K562 (cell line): ENCODE data around the gene APCDD1. TPM values are rescaled to one million over a fixed set of nuclear protein-coding genes. Genes with fewer than 3 reads are reported as not detected.

Source experiments
- ATAC-seq: fragments of 200-7000 bp; cut with Tn5 transposase; 3 replicates; pipeline ENCODE4 v1.9.1; 2020; ENCODE audit warnings: moderate library complexity
- BruUV-seq: library from RNA; stranded (reverse); fragments of 400-500 nt; replicated peaks from 2 replicates; lab custom pipeline; 2021; lab: Mats Ljungman, UMichigan
- CTCF ChIA-PET: fragments of 300-600 bp; formaldehyde crosslinking; extraction: SDS; loops from one replicate; lab custom pipeline; 2021; ENCODE audit warnings: low intra/inter-chr PET ratio; lab: Yijun Ruan, JAX
- POLR2A ChIA-PET: fragments of 300-600, 350-650 bp; sonication (Branson Sonifier 250); formaldehyde crosslinking; extraction: SDS; loops from one replicate; lab custom pipeline; 2021; ENCODE audit warnings: antibody characterized with exemption, inconsistent platforms; lab: Yijun Ruan, JAX
- DNase-seq, 4 experiments: peaks; one replicate each; pipeline versions ENCODE4 v3.0.0 to v3.0.0-alpha.2; 2011 to 2018; ENCODE audit warnings: low spot score in 3 of 4, mixed read lengths in 3 of 4; ENCODE audit errors: extremely low read depth in 1 of 4
- FAIRE-seq: peaks from 2 replicates; lab custom pipeline; 2011; peaks lifted over from hg19 to GRCh38; lab: Jason Lieb, UNC
- H2AFZ ChIP-seq: 2 replicates; pipeline ENCODE4 v1.6.0; 2011; ENCODE audit warnings: low read depth, low read length, control low read depth, inconsistent platforms
- H3K27ac ChIP-seq: fragments of 200-600 bp; 3 replicates; pipeline ENCODE4 v1.8.0; 2011; ENCODE audit warnings: low read depth, mild to moderate bottlenecking, control low read depth, inconsistent platforms, low read length, moderate library complexity, mixed read lengths; ENCODE audit errors: extremely low read depth
- H3K27me3 ChIP-seq, 2 experiments: fragments of 300-600 bp in 1 of 2; 2 replicates in 1 of 2; 3 replicates in 1 of 2; pipeline versions ENCODE4 v1.6.0 to v1.8.0; 2011; ENCODE audit warnings: inconsistent platforms in 2 of 2, low read length in 2 of 2, mild to moderate bottlenecking in 1 of 2, mixed read lengths in 1 of 2, moderate library complexity in 1 of 2; ENCODE audit not compliant: control insufficient read depth in 2 of 2, insufficient read depth in 2 of 2
- H3K36me3 ChIP-seq: fragments of 300-600 bp; 3 replicates; pipeline ENCODE4 v1.8.0; 2011; ENCODE audit warnings: mild to moderate bottlenecking, low read length, inconsistent platforms; ENCODE audit not compliant: control insufficient read depth, insufficient read depth
- H3K4me1 ChIP-seq, 2 experiments: fragments of 200-600 bp in 1 of 2; replicated peaks in 1 of 2; 2 replicates in 1 of 2; 3 replicates in 1 of 2; pipeline versions ENCODE4 v1.5.1 to v1.8.0; 2011; ENCODE audit warnings: inconsistent platforms in 2 of 2, low read length in 2 of 2, mild to moderate bottlenecking in 1 of 2, mixed read lengths in 1 of 2, moderate library complexity in 1 of 2; ENCODE audit not compliant: control insufficient read depth in 2 of 2, insufficient read depth in 2 of 2
- H3K4me2 ChIP-seq: 2 replicates; pipeline ENCODE4 v1.6.1; 2011; ENCODE audit warnings: low read length, control low read depth, inconsistent platforms, mixed read lengths; ENCODE audit not compliant: insufficient read depth
- H3K4me3 ChIP-seq: fragments of 200-600 bp; sonication (generic), shearing (Covaris generic); 2 replicates; pipeline ENCODE4 v1.5.1; 2016; ENCODE audit warnings: control low read depth, inconsistent platforms
- H3K79me2 ChIP-seq: fragments of 200-600 bp; 3 replicates; pipeline ENCODE4 v1.8.0; 2011; ENCODE audit warnings: low read length, inconsistent platforms; ENCODE audit not compliant: control insufficient read depth, insufficient read depth
- H3K9ac ChIP-seq, 2 experiments: 2 replicates each; pipeline versions ENCODE4 v1.6.0 to v1.6.1; 2011; ENCODE audit warnings: low read depth in 2 of 2, low read length in 2 of 2, control low read depth in 1 of 2, inconsistent platforms in 1 of 2, mild to moderate bottlenecking in 1 of 2, mixed read lengths in 1 of 2; ENCODE audit not compliant: insufficient read depth in 1 of 2
- H3K9me1 ChIP-seq: one replicate; pipeline ENCODE4 v1.6.0; 2011; ENCODE audit warnings: inconsistent platforms, mild to moderate bottlenecking, low read length, moderate library complexity; ENCODE audit not compliant: control insufficient read depth, insufficient read depth
- H3K9me3 ChIP-seq: replicated peaks from 2 replicates; pipeline ENCODE4 v1.5.1; 2011; ENCODE audit warnings: low read depth, low read length, inconsistent platforms; ENCODE audit not compliant: control insufficient read depth, insufficient read depth
- H4K20me1 ChIP-seq: replicated peaks from 2 replicates; pipeline ENCODE4 v1.6.1; 2011; ENCODE audit warnings: low read length, inconsistent platforms, mixed read lengths; ENCODE audit not compliant: control insufficient read depth, insufficient read depth
- ATF4 ChIP-seq: fragments of 450-650 bp; formaldehyde crosslinking; IDR thresholded peaks from 2 replicates; pipeline ENCODE4 v1.4.0; 2022; ENCODE audit warnings: mild to moderate bottlenecking, moderate library complexity
- CCNT2 ChIP-seq: IDR thresholded peaks from 2 replicates; pipeline ENCODE4 v1.6.1; 2011; ENCODE audit warnings: borderline replicate concordance, low read depth, mild to moderate bottlenecking, moderate library complexity, mixed read lengths, low read length; ENCODE audit not compliant: insufficient read length; ENCODE audit errors: extremely low read depth
- COPS2 ChIP-seq: fragments of 450-650 bp; conservative IDR thresholded peaks from 2 replicates; pipeline ENCODE4 v1.6.1; 2016; ENCODE audit warnings: mild to moderate bottlenecking, moderate library complexity
- E2F5 ChIP-seq: sonication (generic); formaldehyde crosslinking; IDR thresholded peaks from 2 replicates; pipeline ENCODE4 v1.8.0; 2022; ENCODE audit warnings: mild to moderate bottlenecking, missing genetic modification reagents
- STAG1 ChIP-seq: sonication (generic); formaldehyde crosslinking; IDR thresholded peaks from 2 replicates; pipeline ENCODE4 v1.5.0; 2020; ENCODE audit warnings: missing genetic modification reagents, borderline replicate concordance
- STAT6 ChIP-seq: sonication (generic); formaldehyde crosslinking; IDR thresholded peaks from 2 replicates; pipeline ENCODE4 v1.8.1; 2023; ENCODE audit warnings: mild to moderate bottlenecking, missing genetic modification reagents
- TCF3 ChIP-seq: sonication (generic); formaldehyde crosslinking; IDR thresholded peaks from 2 replicates; pipeline ENCODE4 v1.4.0; 2020; ENCODE audit warnings: mild to moderate bottlenecking, missing genetic modification reagents
- TRIM24 ChIP-seq, 2 experiments: fragments of 450-650 bp; IDR thresholded peaks; 2 replicates each; pipeline ENCODE4 v1.6.1; 2016
- YY1 ChIP-seq, 3 experiments: IDR thresholded peaks; 2 replicates each; pipeline ENCODE4 v1.6.1; 2011; ENCODE audit warnings: low read length in 2 of 3, mild to moderate bottlenecking in 2 of 3, moderate library complexity in 2 of 3, borderline replicate concordance in 1 of 3, control low read depth in 1 of 3, low read depth in 1 of 3; ENCODE audit not compliant: insufficient read depth in 3 of 3, insufficient replicate concordance in 2 of 3, control insufficient read depth in 1 of 3, insufficient read length in 1 of 3; ENCODE audit errors: extremely low read depth in 1 of 3
- ZKSCAN1 ChIP-seq: fragments of 150-350 bp; IDR thresholded peaks from 2 replicates; pipeline ENCODE4 v1.6.1; 2016; ENCODE audit warnings: low read depth, low read length
- ZNF217 ChIP-seq: sonication (generic); formaldehyde crosslinking; IDR thresholded peaks from 2 replicates; pipeline ENCODE4 v1.8.0; 2022; ENCODE audit warnings: mild to moderate bottlenecking, missing genetic modification reagents
- ZNF395 ChIP-seq: fragments of 200-800 bp; sonication (Bioruptor generic); IDR thresholded peaks from 2 replicates; pipeline ENCODE4 v1.6.1; 2017; ENCODE audit warnings: missing genetic modification characterization, missing compliant biosample characterization
- WGBS: fragments of 100-300 bp; shearing (Covaris generic); methylation state at CpG from one replicate; pipeline ENCODE4 v1.1.6; 2016; ENCODE audit warnings: low coverage, mixed read lengths; ENCODE audit not compliant: insufficient coverage; ENCODE audit errors: missing lambda C conversion rate; 5-methylcytosine and 5-hydroxymethylcytosine counted together
- in situ Hi-C: fragments of 300-500 bp; cut with MboI; formaldehyde crosslinking; loops from 4 replicates; pipeline ENCODE4 v1.15.0; 2018; ENCODE audit warnings: inconsistent platforms, mixed read lengths
- intact Hi-C: fragments of 100-400 bp; cut with micrococcal nuclease; formaldehyde crosslinking; loops from 2 replicates; pipeline ENCODE4 v1.14.2; 2022
- polyA plus RNA-seq, 8 experiments: library from polyadenylated mRNA; depleted of rRNA in 4 of 8; stranded (reverse) in 5 of 8; unstranded in 3 of 8; fragments of >200 nt; fragmentation: Nextera tagmentation in 2 of 8; fragmentation: Illumina TruSeq in 1 of 8; extraction: Ambion mirVana in 2 of 8; extraction: Trizol in 1 of 8; gene quantifications; 2 replicates each; pipeline versions ENCODE4 v1.2.1 to v1.2.3, GENCODE V29; 2011 to 2014; ENCODE audit warnings: inconsistent platforms in 1 of 8, missing spikeins in 1 of 8
- total RNA-seq, 7 experiments: library from RNA; depleted of rRNA in 6 of 7; stranded (reverse); fragments of >200 nt in 6 of 7; fragmentation: Illumina TruSeq in 2 of 7; extraction: Trizol in 2 of 7; gene quantifications; 2 replicates each; pipeline versions ENCODE4 v1.2.1 to v1.2.3, GENCODE V29; 2011 to 2021; ENCODE audit warnings: low replicate concordance in 1 of 7
- TF ChIP-seq, protein P1 (sequence below): fragments of 250-450 bp; sonication (Bioruptor Pico); IDR thresholded peaks from 2 replicates; pipeline ENCODE4 v1.8.0; 2022; ENCODE audit warnings: inconsistent platforms

Gene APCDD1
- total and polyA plus RNA-seq, 9 of the 15 experiments (the other 6 are each of a cell fraction or from before 2014, with no cell fraction given): 0.07 TPM; not detected in 8

GRCh38 chr18:10424585-10425307 is 29.7 kb upstream of the APCDD1 start:
- Histone ChIP-seq H3K9me1 (no peaks in the 10 kb centered on the region), H3K27me3 (peaks cover 10 to 16% of the 10 kb centered on the region in 2 experiments), H3K9me3 (no peaks in the 10 kb centered on the region), H2AFZ (no peak overlapping the region), H3K4me1 (peaks cover 3 to 9% of the 10 kb centered on the region in 2 experiments; a peak in 3 of 5 replicates), H3K9ac (no peak overlapping the region), H3K4me3 (no peak overlapping the region), H3K36me3 (no peaks in the 10 kb centered on the region), H3K79me2 (no peaks in the 10 kb centered on the region), H3K4me2 (no peak overlapping the region), H4K20me1 (no peaks in the 10 kb centered on the region; the same call in 1 of the 2 replicates), H3K27ac (no peak overlapping the region)
- POLR2A ChIA-PET: interaction anchor here (0.5 kb wide), 1 partner anchor 1238 kb away, joined by 3 read pairs; no protein-coding TSS in a partner anchor
- CTCF ChIA-PET: no interaction called here
- intact Hi-C loops: no loop called here
- WGBS: 0% methylated on average over 7 of the region's 7 CpGs
- no TSS peak for BruUV-seq
- in situ Hi-C loops: no loop called here
- FAIRE-seq (no peak), DNase-seq (no peak), ATAC-seq (no peak)
- TF ChIP-seq TCF3 (CRISPR knock-in tag): no peak
- TF ChIP-seq E2F5 (CRISPR knock-in tag): no peak
- no peak for TF ChIP-seq ATF4 (CRISPR knock-in tag)
- no peak for TF ChIP-seq ZKSCAN1
- TF ChIP-seq, protein P1, sequence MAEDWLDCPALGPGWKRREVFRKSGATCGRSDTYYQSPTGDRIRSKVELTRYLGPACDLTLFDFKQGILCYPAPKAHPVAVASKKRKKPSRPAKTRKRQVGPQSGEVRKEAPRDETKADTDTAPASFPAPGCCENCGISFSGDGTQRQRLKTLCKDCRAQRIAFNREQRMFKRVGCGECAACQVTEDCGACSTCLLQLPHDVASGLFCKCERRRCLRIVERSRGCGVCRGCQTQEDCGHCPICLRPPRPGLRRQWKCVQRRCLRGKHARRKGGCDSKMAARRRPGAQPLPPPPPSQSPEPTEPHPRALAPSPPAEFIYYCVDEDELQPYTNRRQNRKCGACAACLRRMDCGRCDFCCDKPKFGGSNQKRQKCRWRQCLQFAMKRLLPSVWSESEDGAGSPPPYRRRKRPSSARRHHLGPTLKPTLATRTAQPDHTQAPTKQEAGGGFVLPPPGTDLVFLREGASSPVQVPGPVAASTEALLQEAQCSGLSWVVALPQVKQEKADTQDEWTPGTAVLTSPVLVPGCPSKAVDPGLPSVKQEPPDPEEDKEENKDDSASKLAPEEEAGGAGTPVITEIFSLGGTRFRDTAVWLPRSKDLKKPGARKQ (CRISPR knock-in tag): no peak
- no peak for TF ChIP-seq STAG1
- no peak for TF ChIP-seq STAT6 (CRISPR knock-in tag)
- TF ChIP-seq CCNT2: no peak
- no peak for TF ChIP-seq YY1 (IDR thresholded peaks at IDR 0.05; ENCODE audit: borderline replicate concordance in 1 of 3, control insufficient read depth in 1 of 3, extremely low read depth in 1 of 3, insufficient read depth in 3 of 3, insufficient read length in 1 of 3, insufficient replicate concordance in 2 of 3, low read depth in 1 of 3, low read length in 2 of 3)
- TF ChIP-seq COPS2: no peak
- TF ChIP-seq TRIM24 (IDR thresholded peaks at IDR 0.05): no peak
- no peak for TF ChIP-seq ZNF395
- TF ChIP-seq ZNF217 (CRISPR knock-in tag): no peak
